SK-N-SH (cell line): ENCODE data around the gene CDIPT. TPM values are rescaled to one million over a fixed set of nuclear protein-coding genes. Genes with fewer than 3 reads are reported as not detected.

ENCODE experiments used
- CTCF ChIA-PET: fragments of 300-600, 350-600 bp; formaldehyde crosslinking; extraction: SDS; loops from one replicate; lab custom pipeline; 2021; lab: Yijun Ruan, JAX
- POLR2A ChIA-PET: fragments of 350-600 bp; sonication (Branson Sonifier 250); formaldehyde crosslinking; extraction: SDS; loops from one replicate; lab custom pipeline; 2020; ENCODE audit warnings: antibody characterized with exemption, inconsistent platforms; lab: Yijun Ruan, JAX
- DNase-seq: peaks from one replicate; pipeline ENCODE4 v3.0.0; 2012
- H2AFZ ChIP-seq: fragments of 200-600 bp; sonication (generic); 2 replicates; pipeline ENCODE4 v1.8.1; 2016; ENCODE audit warnings: antibody characterized with exemption, mild to moderate bottlenecking, low read depth
- H3F3A ChIP-seq: fragments of 200-600 bp; sonication (generic); replicated peaks from 2 replicates; pipeline ENCODE3; 2016; ENCODE audit warnings: antibody characterized with exemption, mild to moderate bottlenecking; ENCODE audit not compliant: insufficient read depth
- H3K27ac ChIP-seq, 2 experiments: fragments of 200-500 bp in 1 of 2; fragments of 200-600 bp in 1 of 2; sonication (Bioruptor generic) in 1 of 2; sonication (generic), shearing (Covaris generic) in 1 of 2; 2 replicates each; pipeline versions ENCODE4 v1.5.1 to v1.6.1; 2014 to 2016; ENCODE audit warnings: low read depth in 2 of 2, inconsistent platforms in 1 of 2, low read length in 1 of 2, mild to moderate bottlenecking in 1 of 2, mixed read lengths in 1 of 2
- H3K27me3 ChIP-seq: fragments of 200-600 bp; sonication (generic), shearing (Covaris generic); 2 replicates; pipeline ENCODE4 v1.6.1; 2016; ENCODE audit warnings: mixed run types; ENCODE audit not compliant: insufficient read depth
- H3K36me3 ChIP-seq, 2 experiments: fragments of 200-500 bp in 1 of 2; fragments of 200-600 bp in 1 of 2; sonication (Bioruptor generic) in 1 of 2; sonication (generic) in 1 of 2; replicated peaks in 1 of 2; 2 replicates each; pipeline versions ENCODE3 to v1.5.1; 2014 to 2016; ENCODE audit warnings: low read length in 1 of 2, mild to moderate bottlenecking in 1 of 2; ENCODE audit not compliant: insufficient read depth in 2 of 2, control insufficient read depth in 1 of 2
- H3K4me1 ChIP-seq, 2 experiments: fragments of 200-500 bp in 1 of 2; fragments of 200-600 bp in 1 of 2; sonication (Bioruptor generic) in 1 of 2; sonication (generic), shearing (Covaris generic) in 1 of 2; 2 replicates each; pipeline versions ENCODE4 v1.5.1 to v1.6.1; 2014 to 2016; ENCODE audit warnings: low read depth in 1 of 2, low read length in 1 of 2, mixed run types in 1 of 2; ENCODE audit not compliant: insufficient read depth in 2 of 2, control insufficient read depth in 1 of 2
- H3K4me2 ChIP-seq: fragments of 200-600 bp; sonication (generic), shearing (Covaris generic); 2 replicates; pipeline ENCODE4 v1.6.1; 2017; ENCODE audit warnings: mixed run types
- H3K4me3 ChIP-seq, 2 experiments: fragments of 200-500 bp in 1 of 2; fragments of 200-600 bp in 1 of 2; sonication (Bioruptor generic) in 1 of 2; sonication (generic), shearing (Covaris generic) in 1 of 2; 2 replicates each; pipeline versions ENCODE4 v1.5.1 to v1.8.1; 2014 to 2016; ENCODE audit warnings: low read depth in 2 of 2, inconsistent platforms in 1 of 2, low read length in 1 of 2, mild to moderate bottlenecking in 1 of 2, mixed read lengths in 1 of 2, moderate library complexity in 1 of 2
- H3K79me2 ChIP-seq: fragments of 200-600 bp; sonication (generic); 2 replicates; pipeline ENCODE4 v1.8.1; 2017; ENCODE audit warnings: mild to moderate bottlenecking; ENCODE audit not compliant: insufficient read depth
- H3K9ac ChIP-seq: fragments of 200-600 bp; sonication (generic); 2 replicates; pipeline ENCODE4 v1.6.1; 2017; ENCODE audit warnings: mixed run types
- H3K9me2 ChIP-seq: fragments of 200-600 bp; sonication (generic); 2 replicates; pipeline ENCODE4 v1.6.1; 2017; ENCODE audit warnings: mixed run types
- H3K9me3 ChIP-seq: fragments of 200-600 bp; sonication (generic); 2 replicates; pipeline ENCODE4 v1.6.1; 2017; ENCODE audit warnings: mixed run types, mild to moderate bottlenecking, moderate library complexity
- H4K20me1 ChIP-seq: fragments of 200-600 bp; sonication (generic); 2 replicates; pipeline ENCODE4 v1.6.1; 2017; ENCODE audit warnings: mild to moderate bottlenecking, mixed run types; ENCODE audit not compliant: insufficient read depth
- CHD2 ChIP-seq: fragments of 150-350 bp; IDR thresholded peaks from 2 replicates; pipeline ENCODE4 v1.6.1; 2018; ENCODE audit warnings: low read length; ENCODE audit not compliant: partially characterized antibody
- FOXJ3 ChIP-seq: sonication (generic); formaldehyde crosslinking; IDR thresholded peaks from 2 replicates; pipeline ENCODE4 v1.5.1; 2020; ENCODE audit warnings: mild to moderate bottlenecking, missing genetic modification reagents
- FOXM1 ChIP-seq: IDR thresholded peaks from 2 replicates; pipeline ENCODE4 v1.4.0; 2012; ENCODE audit warnings: low read depth, mild to moderate bottlenecking
- GABPA ChIP-seq: IDR thresholded peaks from 2 replicates; pipeline ENCODE4 v1.4.0; 2012; ENCODE audit warnings: low read depth, mild to moderate bottlenecking
- MAX ChIP-seq: IDR thresholded peaks from 2 replicates; pipeline ENCODE4 v1.4.0; 2012; ENCODE audit warnings: low read depth
- MEF2A ChIP-seq: IDR thresholded peaks from 2 replicates; pipeline ENCODE4 v1.4.0; 2012; ENCODE audit warnings: low read depth, borderline replicate concordance
- NFIC ChIP-seq: IDR thresholded peaks from 2 replicates; pipeline ENCODE4 v1.4.0; 2012; ENCODE audit warnings: borderline replicate concordance
- NRF1 ChIP-seq: IDR thresholded peaks from 2 replicates; pipeline ENCODE4 v1.6.1; 2012; ENCODE audit warnings: low read depth, mild to moderate bottlenecking, low read length
- SIN3A ChIP-seq: IDR thresholded peaks from 2 replicates; pipeline ENCODE4 v1.6.1; 2012; ENCODE audit warnings: low read depth, mild to moderate bottlenecking, low read length, moderate library complexity, borderline replicate concordance
- TAF1 ChIP-seq: IDR thresholded peaks from 2 replicates; pipeline ENCODE4 v1.6.1; 2012; ENCODE audit warnings: low read depth, mild to moderate bottlenecking, low read length, moderate library complexity, borderline replicate concordance
- USF1 ChIP-seq: IDR thresholded peaks from 2 replicates; pipeline ENCODE4 v1.4.0; 2012; ENCODE audit warnings: low read depth, borderline replicate concordance
- YY1 ChIP-seq: IDR thresholded peaks from 2 replicates; pipeline ENCODE4 v1.4.0; 2012; ENCODE audit warnings: low read depth, mild to moderate bottlenecking
- ZBTB33 ChIP-seq: IDR thresholded peaks from 2 replicates; pipeline ENCODE4 v1.4.0; 2012; ENCODE audit warnings: low read depth, borderline replicate concordance
- WGBS: methylation state at CpG from one replicate; pipeline ENCODE4 v1.1.6; 2017; ENCODE audit warnings: low lambda C conversion rate; 5-methylcytosine and 5-hydroxymethylcytosine counted together
- polyA plus RNA-seq, 3 experiments: library from polyadenylated mRNA; depleted of rRNA; stranded (reverse); fragments of >200 nt; gene quantifications; 2 replicates each; pipeline ENCODE4 v1.2.3, GENCODE V29; 2012
- TF ChIP-seq, protein P1 (sequence below): fragments of 150-350 bp; IDR thresholded peaks from 2 replicates; pipeline ENCODE4 v1.6.1; 2016; ENCODE audit warnings: mild to moderate bottlenecking, low read depth, low read length

The CDIPT gene
- polyA plus RNA-seq, 1 of the 3 experiments (the other 2 are of a cell fraction) = 90.7 TPM

GRCh38 chr16:29815032-29815721, 47.8 kb downstream of the CDIPT start:
- POLR2A ChIA-PET = interaction anchor here (0.8 to 1.7 kb wide), 6 partner anchors 7 to 86 kb away, joined by 3 to 7 read pairs (median 4); partner anchors contain the start of genes CDIPT, KIF22 and MAZ
- peak overlapping the region; percentile 64 to 94 for H3K27ac ChIP-seq
- peaks cover 41% of the 10 kb centered on the region for H3F3A ChIP-seq
- H3K9me2 ChIP-seq = no peaks in the 10 kb centered on the region
- peaks cover 10 to 11% of the 10 kb centered on the region in 2 experiments for H3K36me3 ChIP-seq
- no peaks in the 10 kb centered on the region for H3K9me3 ChIP-seq
- peaks cover 73% of the 10 kb centered on the region for H3K79me2 ChIP-seq
- no peak for DNase-seq
- peak overlapping the region; percentile 65 for H2AFZ ChIP-seq
- H3K4me1 ChIP-seq = peaks cover 34 to 59% of the 10 kb centered on the region in 2 experiments
- H3K9ac ChIP-seq = peak overlapping the region; percentile 72
- H3K4me3 ChIP-seq = peak overlapping the region; percentile 72 to 77
- no peak for TF ChIP-seq ZBTB33
- TF ChIP-seq MEF2A = no peak
- TF ChIP-seq CHD2 = no peak
- no peak for TF ChIP-seq FOXJ3 (CRISPR knock-in tag)
- TF ChIP-seq GABPA = no peak
- no peak for TF ChIP-seq USF1
- no peak for TF ChIP-seq NRF1
- TF ChIP-seq MAX = no peak
- no peak for TF ChIP-seq TAF1
- no peak for TF ChIP-seq NFIC
- TF ChIP-seq YY1 = no peak
- TF ChIP-seq, protein P1, sequence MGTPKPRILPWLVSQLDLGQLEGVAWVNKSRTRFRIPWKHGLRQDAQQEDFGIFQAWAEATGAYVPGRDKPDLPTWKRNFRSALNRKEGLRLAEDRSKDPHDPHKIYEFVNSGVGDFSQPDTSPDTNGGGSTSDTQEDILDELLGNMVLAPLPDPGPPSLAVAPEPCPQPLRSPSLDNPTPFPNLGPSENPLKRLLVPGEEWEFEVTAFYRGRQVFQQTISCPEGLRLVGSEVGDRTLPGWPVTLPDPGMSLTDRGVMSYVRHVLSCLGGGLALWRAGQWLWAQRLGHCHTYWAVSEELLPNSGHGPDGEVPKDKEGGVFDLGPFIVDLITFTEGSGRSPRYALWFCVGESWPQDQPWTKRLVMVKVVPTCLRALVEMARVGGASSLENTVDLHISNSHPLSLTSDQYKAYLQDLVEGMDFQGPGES = no peak
- no peak for TF ChIP-seq FOXM1
- no peak for TF ChIP-seq SIN3A
- WGBS = 26% methylated on average over 39 of the region's 39 CpGs
- no peaks in the 10 kb centered on the region; the same call in 1 of the 2 replicates for H4K20me1 ChIP-seq
- no peaks in the 10 kb centered on the region for H3K27me3 ChIP-seq
- H3K4me2 ChIP-seq = peak overlapping the region; percentile 97
- CTCF ChIA-PET = interaction anchor here (0.5 to 14.0 kb wide), 22 partner anchors 7 to 603 kb away, joined by 3 to 129 read pairs (median 4); partner anchors contain the start of genes ASPHD1, KCTD13, SEZ6L2 and TAOK2
